ENCODE measurements around the gene PBX1. TPM values are rescaled to one million over a fixed set of nuclear protein-coding genes. Genes with fewer than 3 reads are reported as not detected.

PBX1 gene
- total RNA-seq, 4 donors from 2014 or later, result 33.3 to 61.8 (median 56.2) TPM

DNA sequence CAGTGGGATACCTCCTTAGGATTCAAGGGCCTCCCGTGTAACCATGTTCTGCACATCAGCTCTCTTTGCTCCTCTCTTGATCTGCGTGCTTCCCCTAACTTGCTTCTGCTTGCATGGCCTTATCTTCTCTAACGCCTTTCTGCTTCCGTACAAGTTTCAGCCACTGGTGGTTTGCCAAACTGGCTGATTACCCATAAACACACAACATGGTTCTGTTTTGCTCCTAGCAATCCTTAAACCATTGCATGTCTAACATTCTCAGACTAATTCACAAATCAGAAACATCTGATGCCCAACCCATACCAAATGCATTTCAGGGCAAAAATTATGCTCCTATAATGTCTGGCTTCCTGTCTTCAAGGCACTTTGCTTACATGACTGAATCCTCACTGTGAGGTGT, 166.4 kb downstream of the PBX1 start:
- no peak for DNase-seq (ENCODE audit: low spot score)
- no peak for ATAC-seq (ENCODE audit: low FRiP score)
- TF ChIP-seq, protein P1, sequence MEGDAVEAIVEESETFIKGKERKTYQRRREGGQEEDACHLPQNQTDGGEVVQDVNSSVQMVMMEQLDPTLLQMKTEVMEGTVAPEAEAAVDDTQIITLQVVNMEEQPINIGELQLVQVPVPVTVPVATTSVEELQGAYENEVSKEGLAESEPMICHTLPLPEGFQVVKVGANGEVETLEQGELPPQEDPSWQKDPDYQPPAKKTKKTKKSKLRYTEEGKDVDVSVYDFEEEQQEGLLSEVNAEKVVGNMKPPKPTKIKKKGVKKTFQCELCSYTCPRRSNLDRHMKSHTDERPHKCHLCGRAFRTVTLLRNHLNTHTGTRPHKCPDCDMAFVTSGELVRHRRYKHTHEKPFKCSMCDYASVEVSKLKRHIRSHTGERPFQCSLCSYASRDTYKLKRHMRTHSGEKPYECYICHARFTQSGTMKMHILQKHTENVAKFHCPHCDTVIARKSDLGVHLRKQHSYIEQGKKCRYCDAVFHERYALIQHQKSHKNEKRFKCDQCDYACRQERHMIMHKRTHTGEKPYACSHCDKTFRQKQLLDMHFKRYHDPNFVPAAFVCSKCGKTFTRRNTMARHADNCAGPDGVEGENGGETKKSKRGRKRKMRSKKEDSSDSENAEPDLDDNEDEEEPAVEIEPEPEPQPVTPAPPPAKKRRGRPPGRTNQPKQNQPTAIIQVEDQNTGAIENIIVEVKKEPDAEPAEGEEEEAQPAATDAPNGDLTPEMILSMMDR (IDR thresholded peaks at IDR 0.05), result no peak

DNA sequence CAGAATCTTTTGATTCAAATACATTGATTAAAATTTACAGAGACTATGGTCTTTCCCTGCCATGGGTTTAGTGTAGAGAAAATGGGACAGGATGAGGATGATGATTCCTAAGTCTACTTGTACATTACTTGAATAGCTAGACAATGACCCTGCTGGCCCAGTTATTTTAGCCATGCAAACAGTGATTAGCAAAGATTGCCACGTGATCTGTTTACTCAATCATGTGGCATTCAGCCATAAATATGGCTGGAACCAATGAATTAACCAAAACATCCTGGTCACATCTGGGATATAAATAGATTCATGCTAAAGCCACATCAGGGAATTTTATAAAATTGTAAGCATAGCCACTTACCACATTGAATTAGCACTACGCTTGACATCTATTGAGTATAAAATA, 167.3 kb downstream of the PBX1 start:
- DNase-seq (ENCODE audit: low spot score) (no peak), ATAC-seq (ENCODE audit: low FRiP score) (no peak)
- TF ChIP-seq, protein P1 (IDR thresholded peaks at IDR 0.05), result no peak

DNA sequence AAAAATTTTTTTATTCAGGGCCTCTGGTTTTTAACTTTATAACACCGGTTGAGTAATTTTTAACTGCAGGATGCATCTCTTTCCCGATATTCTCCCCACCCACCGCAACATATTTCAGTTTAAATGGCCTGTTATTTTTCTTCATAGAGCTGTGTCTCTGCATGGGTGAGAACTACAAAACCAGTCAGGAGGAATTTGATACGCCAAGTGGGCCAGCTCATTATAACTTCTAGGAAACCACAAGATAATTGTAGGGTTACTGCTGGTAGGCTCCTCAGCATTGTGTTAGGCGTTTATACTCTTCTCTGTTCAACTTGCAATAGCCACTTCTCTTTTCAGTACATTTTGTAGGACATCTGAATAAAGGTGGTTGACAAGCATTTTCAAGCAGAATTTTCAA, 169.7 kb downstream of the PBX1 start:
- no peak for DNase-seq (ENCODE audit: low spot score)
- TF ChIP-seq, protein P1 (IDR thresholded peaks at IDR 0.05), result no peak
- ATAC-seq (ENCODE audit: low FRiP score), result no peak

DNA sequence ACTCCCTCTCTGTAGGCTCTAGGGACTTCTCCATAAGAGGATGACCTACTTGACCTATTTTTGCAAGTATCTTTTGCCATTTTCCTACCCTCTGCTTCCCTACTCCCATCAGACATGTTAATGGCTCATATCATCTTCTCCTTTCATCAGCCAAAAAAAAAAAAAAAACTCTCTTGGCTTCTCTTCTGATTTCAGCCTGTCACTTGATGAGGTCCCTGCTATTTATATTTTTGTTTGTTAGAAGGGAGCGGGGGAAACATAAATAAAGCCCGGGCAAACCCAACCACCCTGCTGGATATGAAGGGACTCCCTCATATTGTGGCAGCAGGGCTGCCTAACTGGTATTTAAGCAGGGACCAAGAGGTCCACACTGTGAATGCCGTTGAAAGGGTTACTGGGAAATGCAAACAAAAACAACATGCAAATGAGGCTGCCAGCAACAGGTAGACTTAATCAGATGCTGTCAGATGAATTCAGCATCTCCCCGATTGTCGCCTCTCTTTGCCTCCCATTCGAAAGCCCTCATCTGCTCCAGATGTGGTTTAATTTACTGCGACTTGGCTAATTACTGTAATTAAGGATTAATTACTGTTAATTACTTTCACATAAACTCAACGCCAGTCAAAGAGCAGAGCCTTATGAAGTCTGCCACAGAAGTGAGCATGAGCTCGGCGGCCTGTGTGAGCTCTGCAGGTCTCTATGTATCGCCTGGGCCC, 172.3 kb downstream of the PBX1 start:
- TF ChIP-seq, protein P1 (IDR thresholded peaks at IDR 0.05), result no peak
- DNase-seq (ENCODE audit: low spot score) (no peak), ATAC-seq (ENCODE audit: low FRiP score) (no peak)

DNA sequence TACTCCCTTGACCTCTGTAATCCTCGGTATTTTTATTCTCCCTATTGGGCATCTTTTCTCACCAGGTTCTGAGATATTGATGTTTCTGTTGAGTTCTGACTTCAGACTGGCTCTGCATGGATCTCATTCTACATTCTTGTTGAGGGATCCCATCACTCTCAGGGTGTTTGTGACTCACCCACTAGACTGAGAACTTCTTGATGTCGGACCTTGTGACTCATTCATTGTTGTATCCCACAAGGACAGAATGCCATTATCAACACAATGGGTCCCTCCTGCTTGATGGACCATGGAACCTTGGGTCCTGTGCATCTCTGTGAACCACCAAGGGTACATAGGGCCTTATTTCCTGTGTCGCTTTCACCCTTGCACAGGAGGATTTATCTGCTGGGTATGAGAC, 174.1 kb downstream of the PBX1 start:
- ATAC-seq (ENCODE audit: low FRiP score) (no peak), DNase-seq (ENCODE audit: low spot score) (no peak)

DNA sequence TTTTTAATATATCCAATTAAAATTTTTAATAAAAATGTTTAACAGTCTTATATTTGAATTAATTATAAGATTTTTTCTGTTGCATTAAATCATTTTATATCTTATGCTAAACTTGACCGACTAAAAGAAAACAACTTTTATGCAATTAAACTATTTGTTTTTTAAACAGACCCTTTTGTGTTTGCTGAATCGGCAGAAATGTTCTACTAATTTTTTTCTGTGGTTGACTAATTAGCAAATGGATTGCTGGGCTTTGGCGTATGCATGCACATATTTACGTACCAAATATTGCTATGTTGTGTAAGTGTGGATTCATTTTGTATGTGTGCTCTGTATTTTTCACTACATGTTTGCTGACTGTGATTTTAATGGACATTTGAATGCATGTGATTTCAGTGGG, 174.8 kb downstream of the PBX1 start:
- DNase-seq (ENCODE audit: low spot score), result no peak
- TF ChIP-seq, protein P1 (IDR thresholded peaks at IDR 0.05), result no peak

More for the DNA sequence above, 174.1 kb downstream of the PBX1 start:
- TF ChIP-seq, protein P1 (IDR thresholded peaks at IDR 0.05), result no peak

More for the DNA sequence above, 174.8 kb downstream of the PBX1 start:
- ATAC-seq (ENCODE audit: low FRiP score), result no peak

Data from omental fat pad (tissue), 4 donors.